ENCODE results near the gene R3HDM1.

GRCh38 chr2:135585586-135585985, 54.3 kb downstream of the R3HDM1 start:
- no peak for TF ChIP-seq POLR2A (IDR thresholded peaks at IDR 0.05)
- no peak for TF ChIP-seq CTCF (IDR thresholded peaks at IDR 0.05)
